DND-41 (cell line): Measurements from ENCODE around the gene HCCS.

ENCODE experiments used
- ATAC-seq: fragments of 200-7000 bp; cut with Tn5 transposase; 3 replicates; pipeline ENCODE4 v1.9.1; 2021; ENCODE audit warnings: low read depth; ENCODE audit not compliant: insufficient read depth
- DNase-seq: peaks from one replicate; pipeline ENCODE4 v3.0.0-alpha.2; 2020
- H2AFZ ChIP-seq: 2 replicates; pipeline ENCODE4 v1.6.0; 2012; ENCODE audit warnings: low read depth, low read length
- H3K27ac ChIP-seq: 2 replicates; pipeline ENCODE4 v1.5.1; 2012; ENCODE audit warnings: low read length, inconsistent platforms
- H3K27me3 ChIP-seq: fragments of 200-600 bp; sonication (generic); 2 replicates; pipeline ENCODE4 v1.6.0; 2012; ENCODE audit warnings: low read length, mild to moderate bottlenecking, inconsistent platforms; ENCODE audit not compliant: insufficient read depth, poor library complexity
- H3K36me3 ChIP-seq: 2 replicates; pipeline ENCODE4 v1.5.1; 2012; ENCODE audit warnings: low read length, inconsistent platforms; ENCODE audit not compliant: insufficient read depth
- H3K4me1 ChIP-seq: 2 replicates; pipeline ENCODE4 v1.5.1; 2012; ENCODE audit warnings: mild to moderate bottlenecking, low read length; ENCODE audit not compliant: insufficient read depth
- H3K4me2 ChIP-seq: 2 replicates; pipeline ENCODE4 v1.6.0; 2012; ENCODE audit warnings: mild to moderate bottlenecking, moderate library complexity, low read length, inconsistent platforms; ENCODE audit not compliant: insufficient read depth
- H3K4me3 ChIP-seq, 2 experiments: fragments of 200-600 bp in 1 of 2; shearing (Covaris generic) in 1 of 2; 2 replicates each; pipeline ENCODE4 v1.5.1; 2012 to 2016; ENCODE audit warnings: inconsistent platforms in 2 of 2, low read length in 2 of 2, mild to moderate bottlenecking in 2 of 2, low read depth in 1 of 2, moderate library complexity in 1 of 2
- H3K79me2 ChIP-seq: 2 replicates; pipeline ENCODE4 v1.6.0; 2012; ENCODE audit warnings: low read length, inconsistent platforms; ENCODE audit not compliant: insufficient read depth
- H3K9ac ChIP-seq: 2 replicates; pipeline ENCODE4 v1.6.0; 2012; ENCODE audit warnings: low read depth, mild to moderate bottlenecking, inconsistent platforms, low read length, moderate library complexity
- H3K9me3 ChIP-seq: 2 replicates; pipeline ENCODE4 v1.5.1; 2012; ENCODE audit warnings: low read length, moderate library complexity, mild to moderate bottlenecking, inconsistent platforms; ENCODE audit not compliant: insufficient read depth, severe bottlenecking
- H4K20me1 ChIP-seq: 2 replicates; pipeline ENCODE4 v1.6.0; 2012; ENCODE audit warnings: low read length; ENCODE audit not compliant: insufficient read depth
- EZH2 ChIP-seq: IDR thresholded peaks from 3 replicates; pipeline ENCODE4 v1.6.1; 2012; ENCODE audit warnings: borderline replicate concordance, low read depth, mild to moderate bottlenecking, moderate library complexity, low read length, inconsistent platforms; ENCODE audit not compliant: severe bottlenecking
- TF ChIP-seq, protein P1 (sequence below): IDR thresholded peaks from 2 replicates; pipeline ENCODE4 v1.5.1; 2012; ENCODE audit warnings: borderline replicate concordance, low read length, moderate library complexity, mild to moderate bottlenecking; ENCODE audit not compliant: poor library complexity, severe bottlenecking; ENCODE audit errors: extremely low read depth

The HCCS gene

DNA sequence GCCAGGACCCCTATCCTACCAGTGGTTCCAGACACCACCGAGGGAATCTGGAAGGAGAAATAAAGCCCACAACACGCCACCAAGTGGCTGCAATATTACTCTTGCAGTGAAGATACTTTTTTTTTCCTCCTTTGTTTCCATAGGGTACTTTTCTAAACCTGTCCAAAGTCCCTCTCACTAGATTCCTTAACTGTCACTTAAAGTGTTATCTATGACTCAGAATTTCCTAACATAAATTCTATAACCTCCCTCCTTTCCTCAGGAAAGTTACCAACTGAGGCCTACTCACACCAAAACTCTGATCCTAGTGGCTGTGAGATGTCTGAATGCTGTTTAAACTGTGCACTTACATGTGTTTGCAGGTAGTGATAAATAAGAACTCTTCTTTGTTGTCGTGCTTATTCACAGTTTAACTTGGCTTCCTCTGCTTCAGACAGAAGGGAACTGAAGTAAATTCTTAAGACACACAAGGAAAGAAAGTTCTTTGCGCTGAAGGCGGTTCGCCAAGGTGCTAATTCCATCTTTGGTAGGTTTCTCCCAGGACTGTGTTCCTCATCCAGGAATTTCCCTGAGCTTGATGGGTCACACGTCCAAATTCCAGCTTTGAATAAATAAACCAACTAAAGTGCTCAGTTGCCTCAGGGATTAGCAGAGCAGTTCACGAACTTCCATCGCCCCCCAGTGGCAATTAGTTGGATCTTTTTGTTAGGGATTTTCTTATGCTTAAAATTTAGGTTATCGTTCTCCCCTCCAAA lies 10.7 kb upstream of the HCCS start:
- Histone ChIP-seq H4K20me1 (no peaks in the 10 kb centered on the region), H3K4me3 (no peak overlapping the region), H3K4me2 (no peak overlapping the region), H2AFZ (no peak overlapping the region), H3K36me3 (no peaks in the 10 kb centered on the region), H3K27ac (no peak overlapping the region), H3K9me3 (no peaks in the 10 kb centered on the region), H3K27me3 (no peaks in the 10 kb centered on the region), H3K4me1 (no peaks in the 10 kb centered on the region), H3K79me2 (no peaks in the 10 kb centered on the region), H3K9ac (no peak overlapping the region)
- TF ChIP-seq, protein P1, sequence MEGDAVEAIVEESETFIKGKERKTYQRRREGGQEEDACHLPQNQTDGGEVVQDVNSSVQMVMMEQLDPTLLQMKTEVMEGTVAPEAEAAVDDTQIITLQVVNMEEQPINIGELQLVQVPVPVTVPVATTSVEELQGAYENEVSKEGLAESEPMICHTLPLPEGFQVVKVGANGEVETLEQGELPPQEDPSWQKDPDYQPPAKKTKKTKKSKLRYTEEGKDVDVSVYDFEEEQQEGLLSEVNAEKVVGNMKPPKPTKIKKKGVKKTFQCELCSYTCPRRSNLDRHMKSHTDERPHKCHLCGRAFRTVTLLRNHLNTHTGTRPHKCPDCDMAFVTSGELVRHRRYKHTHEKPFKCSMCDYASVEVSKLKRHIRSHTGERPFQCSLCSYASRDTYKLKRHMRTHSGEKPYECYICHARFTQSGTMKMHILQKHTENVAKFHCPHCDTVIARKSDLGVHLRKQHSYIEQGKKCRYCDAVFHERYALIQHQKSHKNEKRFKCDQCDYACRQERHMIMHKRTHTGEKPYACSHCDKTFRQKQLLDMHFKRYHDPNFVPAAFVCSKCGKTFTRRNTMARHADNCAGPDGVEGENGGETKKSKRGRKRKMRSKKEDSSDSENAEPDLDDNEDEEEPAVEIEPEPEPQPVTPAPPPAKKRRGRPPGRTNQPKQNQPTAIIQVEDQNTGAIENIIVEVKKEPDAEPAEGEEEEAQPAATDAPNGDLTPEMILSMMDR, result peak; percentile 26
- TF ChIP-seq EZH2, result no peak
- ATAC-seq (no peak), DNase-seq (no peak)

GRCh38 chrX:11103006-11103405 lies 8.1 kb upstream of the HCCS start:
- ATAC-seq, result no peak
- Histone ChIP-seq H3K36me3 (no peaks in the 10 kb centered on the region), H4K20me1 (no peaks in the 10 kb centered on the region), H3K9me3 (no peaks in the 10 kb centered on the region), H3K4me3 (no peak overlapping the region), H3K79me2 (no peaks in the 10 kb centered on the region), H3K27ac (no peak overlapping the region), H3K9ac (no peak overlapping the region), H3K27me3 (no peaks in the 10 kb centered on the region), H2AFZ (no peak overlapping the region), H3K4me1 (no peaks in the 10 kb centered on the region), H3K4me2 (no peak overlapping the region)
- no peak for DNase-seq
- TF ChIP-seq, protein P1, result no peak
- no peak for TF ChIP-seq EZH2

DNA sequence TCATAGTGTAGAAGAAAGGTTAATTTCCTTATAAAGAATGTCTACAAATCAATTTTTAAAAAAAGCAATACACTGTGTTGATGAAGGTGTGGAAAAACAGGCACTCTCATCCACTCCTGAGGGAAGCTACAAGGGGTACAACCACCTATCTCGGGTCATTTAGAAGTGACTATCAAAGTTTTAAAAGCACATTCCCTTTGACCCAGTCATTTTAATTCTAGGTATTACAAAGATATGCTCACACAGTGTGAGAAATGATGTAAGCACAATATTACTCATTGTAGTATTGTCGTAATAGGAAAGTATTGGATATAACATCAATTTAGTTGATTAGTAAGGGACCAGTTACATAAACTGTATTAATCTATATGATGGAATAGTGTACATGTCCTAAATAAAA lies 7.4 kb upstream of the HCCS start:
- H3K36me3 ChIP-seq, result no peaks in the 10 kb centered on the region
- H4K20me1 ChIP-seq, result no peaks in the 10 kb centered on the region
- H3K9me3 ChIP-seq, result no peaks in the 10 kb centered on the region
- H3K27me3 ChIP-seq, result no peaks in the 10 kb centered on the region
- ATAC-seq (no peak), DNase-seq (no peak)
- H3K27ac ChIP-seq, result no peak overlapping the region
- no peaks in the 10 kb centered on the region for H3K79me2 ChIP-seq
- TF ChIP-seq, protein P1, result no peak
- no peak for TF ChIP-seq EZH2
- no peak overlapping the region for H3K9ac ChIP-seq
- no peak overlapping the region for H3K4me3 ChIP-seq
- H2AFZ ChIP-seq, result no peak overlapping the region
- H3K4me2 ChIP-seq, result no peak overlapping the region
- H3K4me1 ChIP-seq, result peaks cover 6% of the 10 kb centered on the region; the same call in 1 of the 2 replicates
